ENCODE data around the gene SERP2. TPM values are rescaled to one million over a fixed set of nuclear protein-coding genes. Genes with fewer than 3 reads are reported as not detected.

SERP2 gene
- total and polyA plus RNA-seq, 2 donors (not counting 3 experiments of a cell fraction or from before 2014, with no cell fraction given): 0.30 TPM; not detected in 1

DNA sequence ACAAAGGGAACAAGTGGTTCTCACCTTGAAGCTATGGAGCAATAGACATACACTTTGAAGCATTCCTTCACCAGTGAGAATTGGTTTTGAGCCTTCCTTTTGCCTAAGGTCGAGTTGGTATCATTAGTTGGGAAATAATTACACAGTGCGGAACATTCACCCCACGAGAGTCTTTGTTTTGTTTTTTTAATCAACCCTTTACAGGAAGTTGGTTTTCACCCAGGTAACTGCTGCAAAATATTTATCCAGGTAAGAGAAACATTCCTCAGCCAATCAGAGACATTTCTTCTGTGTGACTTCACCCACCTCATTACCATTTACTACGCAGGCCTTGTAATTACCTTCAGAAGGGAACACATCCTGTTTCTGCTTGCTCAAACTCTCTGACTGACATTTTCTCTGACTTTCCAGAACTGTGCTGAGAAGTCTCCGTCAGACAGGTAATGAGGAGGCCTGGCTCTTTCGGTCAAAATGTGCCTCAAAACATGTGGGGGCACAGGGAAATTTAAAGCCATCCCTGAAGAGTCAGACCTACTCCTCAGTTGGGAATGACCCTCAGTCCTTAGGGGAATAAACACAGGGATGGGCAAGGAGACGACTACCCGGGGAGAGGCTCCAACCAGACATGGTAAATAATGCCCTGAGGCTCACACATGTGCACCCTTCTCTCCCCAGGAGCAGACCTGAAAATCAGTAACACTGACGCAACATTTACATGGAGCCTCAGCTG lies 22.7 kb upstream of the SERP2 start:
- H3K9me1 ChIP-seq (replicated peaks; ENCODE audit: control insufficient read depth, extremely low read depth, insufficient read depth, low read length): no peaks in the 10 kb centered on the region
- no peak overlapping the region for H3K27ac ChIP-seq (ENCODE audit: insufficient read depth, low read depth, low read length)
- no peaks in the 10 kb centered on the region for H3K4me1 ChIP-seq (ENCODE audit: control insufficient read depth, extremely low read depth, insufficient read depth, low read length)
- ChIA-PET POLR2A (no interaction called here), CTCF (interaction anchor here (1.7 kb wide), 1 partner anchor 17 kb away, joined by 5 read pairs; no protein-coding TSS in a partner anchor)
- DNase-seq (ENCODE audit: low read depth, low spot score) (no peak), FAIRE-seq (no peak)
- intact Hi-C loops (cut with micrococcal nuclease): no loop called here
- H3K9ac ChIP-seq (replicated peaks; ENCODE audit: extremely low read depth, insufficient read depth, low read length): no peak overlapping the region
- no TSS peak for BruUV-seq (replicated peaks)
- H3K79me2 ChIP-seq (ENCODE audit: control insufficient read depth, insufficient read depth, low read length): no peaks in the 10 kb centered on the region
- H3K4me2 ChIP-seq (ENCODE audit: insufficient read depth, low read length): no peak overlapping the region
- no peaks in the 10 kb centered on the region for H4K20me1 ChIP-seq (replicated peaks; ENCODE audit: control insufficient read depth, extremely low read depth, insufficient read depth, low read length)
- H3K36me3 ChIP-seq (ENCODE audit: control insufficient read depth in 2 of 2, extremely low read depth in 1 of 2, insufficient read depth in 2 of 2, low read length in 2 of 2): no peaks in the 10 kb centered on the region
- no peaks in the 10 kb centered on the region for H3K9me3 ChIP-seq (replicated peaks; ENCODE audit: control insufficient read depth, insufficient read depth, low read length)
- H3K4me3 ChIP-seq (replicated peaks in 1 of 3; ENCODE audit: insufficient read depth in 1 of 3, low read depth in 1 of 3, low read length in 3 of 3): no peak overlapping the region
- no peak for TF ChIP-seq POLR2A (IDR thresholded peaks at IDR 0.05; ENCODE audit: low read depth, low read length)
- dilution Hi-C loops (cut with MboI; ENCODE audit: extremely low pct_ligation_motif_present, low sequenced_read_pairs): no loop called here
- H3K27me3 ChIP-seq (ENCODE audit: control insufficient read depth in 2 of 2, insufficient read depth in 2 of 2, low read length in 2 of 2): no peaks in the 10 kb centered on the region
- H2AFZ ChIP-seq (ENCODE audit: low read depth, low read length): no peak overlapping the region

DNA sequence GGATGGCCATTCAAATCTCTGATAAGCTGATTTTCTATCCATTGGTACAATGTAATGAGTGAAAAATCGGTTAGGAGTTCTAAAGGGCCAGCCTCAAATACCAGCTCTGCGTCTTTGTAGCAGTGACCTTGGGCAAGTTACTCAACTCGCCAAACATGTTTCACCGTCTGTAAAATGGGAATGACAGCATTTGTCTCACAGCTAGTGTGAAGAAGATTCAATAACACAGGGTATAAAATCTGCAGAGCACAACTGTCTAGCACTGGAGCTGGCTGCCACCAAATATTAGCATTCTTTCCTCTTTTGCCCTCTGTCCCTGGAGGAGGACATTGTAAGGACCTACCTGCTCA lies 22.1 kb upstream of the SERP2 start:
- H4K20me1 ChIP-seq (replicated peaks; ENCODE audit: control insufficient read depth, extremely low read depth, insufficient read depth, low read length): no peaks in the 10 kb centered on the region
- H3K27me3 ChIP-seq (ENCODE audit: control insufficient read depth in 2 of 2, insufficient read depth in 2 of 2, low read length in 2 of 2): no peaks in the 10 kb centered on the region
- H3K4me2 ChIP-seq (ENCODE audit: insufficient read depth, low read length): no peak overlapping the region
- TF ChIP-seq JUN (IDR thresholded peaks at IDR 0.05; ENCODE audit: borderline replicate concordance, insufficient read depth, insufficient read length, low read depth): no peak
- TF ChIP-seq FOS (IDR thresholded peaks at IDR 0.05; ENCODE audit: borderline replicate concordance, insufficient read depth, low read length): no peak
- no peak for TF ChIP-seq MYC (IDR thresholded peaks at IDR 0.05; ENCODE audit: low read depth, low read length)
- TF ChIP-seq, protein P1, sequence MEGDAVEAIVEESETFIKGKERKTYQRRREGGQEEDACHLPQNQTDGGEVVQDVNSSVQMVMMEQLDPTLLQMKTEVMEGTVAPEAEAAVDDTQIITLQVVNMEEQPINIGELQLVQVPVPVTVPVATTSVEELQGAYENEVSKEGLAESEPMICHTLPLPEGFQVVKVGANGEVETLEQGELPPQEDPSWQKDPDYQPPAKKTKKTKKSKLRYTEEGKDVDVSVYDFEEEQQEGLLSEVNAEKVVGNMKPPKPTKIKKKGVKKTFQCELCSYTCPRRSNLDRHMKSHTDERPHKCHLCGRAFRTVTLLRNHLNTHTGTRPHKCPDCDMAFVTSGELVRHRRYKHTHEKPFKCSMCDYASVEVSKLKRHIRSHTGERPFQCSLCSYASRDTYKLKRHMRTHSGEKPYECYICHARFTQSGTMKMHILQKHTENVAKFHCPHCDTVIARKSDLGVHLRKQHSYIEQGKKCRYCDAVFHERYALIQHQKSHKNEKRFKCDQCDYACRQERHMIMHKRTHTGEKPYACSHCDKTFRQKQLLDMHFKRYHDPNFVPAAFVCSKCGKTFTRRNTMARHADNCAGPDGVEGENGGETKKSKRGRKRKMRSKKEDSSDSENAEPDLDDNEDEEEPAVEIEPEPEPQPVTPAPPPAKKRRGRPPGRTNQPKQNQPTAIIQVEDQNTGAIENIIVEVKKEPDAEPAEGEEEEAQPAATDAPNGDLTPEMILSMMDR (IDR thresholded peaks at IDR 0.05; ENCODE audit: extremely low read depth in 1 of 2, insufficient read depth in 1 of 2, low read depth in 1 of 2, low read length in 2 of 2): no peak
- TF ChIP-seq, protein P2, sequence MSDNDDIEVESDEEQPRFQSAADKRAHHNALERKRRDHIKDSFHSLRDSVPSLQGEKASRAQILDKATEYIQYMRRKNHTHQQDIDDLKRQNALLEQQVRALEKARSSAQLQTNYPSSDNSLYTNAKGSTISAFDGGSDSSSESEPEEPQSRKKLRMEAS (IDR thresholded peaks at IDR 0.05; ENCODE audit: insufficient read depth, insufficient read length): no peak
- no peak for TF ChIP-seq EZH2 (IDR thresholded peaks at IDR 0.05; ENCODE audit: borderline replicate concordance, low read depth, low read length, severe bottlenecking)
- no peak for TF ChIP-seq POLR2A (IDR thresholded peaks at IDR 0.05; ENCODE audit: low read depth, low read length)
- TF ChIP-seq POLR2AphosphoS5 (IDR thresholded peaks at IDR 0.05; ENCODE audit: insufficient read depth, low read depth, low read length): no peak
- no peak for TF ChIP-seq GATA2 (IDR thresholded peaks at IDR 0.05; ENCODE audit: insufficient read depth, insufficient read length, low read depth, low read length)
- FAIRE-seq (no peak), DNase-seq (ENCODE audit: low read depth, low spot score) (no peak)
- ChIA-PET CTCF (interaction anchor here (1.7 kb wide), 1 partner anchor 17 kb away, joined by 5 read pairs; no protein-coding TSS in a partner anchor), POLR2A (no interaction called here)
- no peak overlapping the region for H3K4me3 ChIP-seq (replicated peaks in 1 of 3; ENCODE audit: insufficient read depth in 1 of 3, low read depth in 1 of 3, low read length in 3 of 3)
- H3K27ac ChIP-seq (ENCODE audit: insufficient read depth, low read depth, low read length): no peak overlapping the region
- H3K36me3 ChIP-seq (ENCODE audit: control insufficient read depth in 2 of 2, extremely low read depth in 1 of 2, insufficient read depth in 2 of 2, low read length in 2 of 2): no peaks in the 10 kb centered on the region
- no peaks in the 10 kb centered on the region for H3K79me2 ChIP-seq (ENCODE audit: control insufficient read depth, insufficient read depth, low read length)
- dilution Hi-C loops (cut with MboI; ENCODE audit: extremely low pct_ligation_motif_present, low sequenced_read_pairs): no loop called here
- no peaks in the 10 kb centered on the region for H3K9me3 ChIP-seq (replicated peaks; ENCODE audit: control insufficient read depth, insufficient read depth, low read length)
- no peak overlapping the region for H2AFZ ChIP-seq (ENCODE audit: low read depth, low read length)
- H3K4me1 ChIP-seq (ENCODE audit: control insufficient read depth, extremely low read depth, insufficient read depth, low read length): no peaks in the 10 kb centered on the region
- no TSS peak for BruUV-seq (replicated peaks)
- H3K9me1 ChIP-seq (replicated peaks; ENCODE audit: control insufficient read depth, extremely low read depth, insufficient read depth, low read length): no peaks in the 10 kb centered on the region
- intact Hi-C loops (cut with micrococcal nuclease): no loop called here
- no peak overlapping the region for H3K9ac ChIP-seq (replicated peaks; ENCODE audit: extremely low read depth, insufficient read depth, low read length)

All from endothelial cell of umbilical vein (primary cell).